ENCODE measurements around the gene RICTOR. TPM values are rescaled to one million over a fixed set of nuclear protein-coding genes. Genes with fewer than 3 reads are reported as not detected.

RICTOR gene
- total RNA-seq, 1 donor from 2014 or later, result 51.1 TPM

DNA sequence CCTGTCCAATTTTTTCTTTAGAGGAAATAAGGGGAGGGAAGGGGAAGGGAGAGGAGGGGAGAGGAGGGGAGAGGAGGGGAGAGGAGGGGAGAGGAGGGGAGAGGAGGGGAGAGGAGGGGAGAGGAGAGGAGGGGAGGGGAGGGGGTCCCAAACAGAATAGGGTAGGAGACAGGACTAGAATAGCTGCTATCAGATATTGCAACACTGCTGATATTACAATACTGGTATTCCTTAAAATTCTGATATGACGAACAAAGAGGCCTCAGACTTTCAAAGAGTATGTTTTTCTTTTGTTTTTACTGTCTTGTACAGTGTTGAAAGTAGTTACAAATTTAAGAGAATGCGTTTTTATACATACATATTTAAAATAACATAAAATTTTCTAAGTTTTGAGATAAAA, 67.5 kb downstream of the RICTOR start:
- no peaks in the 10 kb centered on the region for H3K4me1 ChIP-seq
- intact Hi-C loops (cut with DNase I), result no loop called here
- DNase-seq (no peak), ATAC-seq (no peak)
- H3K27ac ChIP-seq, result no peak overlapping the region
- H3K36me3 ChIP-seq, result peaks cover 2% of the 10 kb centered on the region
- TF ChIP-seq, protein P1, sequence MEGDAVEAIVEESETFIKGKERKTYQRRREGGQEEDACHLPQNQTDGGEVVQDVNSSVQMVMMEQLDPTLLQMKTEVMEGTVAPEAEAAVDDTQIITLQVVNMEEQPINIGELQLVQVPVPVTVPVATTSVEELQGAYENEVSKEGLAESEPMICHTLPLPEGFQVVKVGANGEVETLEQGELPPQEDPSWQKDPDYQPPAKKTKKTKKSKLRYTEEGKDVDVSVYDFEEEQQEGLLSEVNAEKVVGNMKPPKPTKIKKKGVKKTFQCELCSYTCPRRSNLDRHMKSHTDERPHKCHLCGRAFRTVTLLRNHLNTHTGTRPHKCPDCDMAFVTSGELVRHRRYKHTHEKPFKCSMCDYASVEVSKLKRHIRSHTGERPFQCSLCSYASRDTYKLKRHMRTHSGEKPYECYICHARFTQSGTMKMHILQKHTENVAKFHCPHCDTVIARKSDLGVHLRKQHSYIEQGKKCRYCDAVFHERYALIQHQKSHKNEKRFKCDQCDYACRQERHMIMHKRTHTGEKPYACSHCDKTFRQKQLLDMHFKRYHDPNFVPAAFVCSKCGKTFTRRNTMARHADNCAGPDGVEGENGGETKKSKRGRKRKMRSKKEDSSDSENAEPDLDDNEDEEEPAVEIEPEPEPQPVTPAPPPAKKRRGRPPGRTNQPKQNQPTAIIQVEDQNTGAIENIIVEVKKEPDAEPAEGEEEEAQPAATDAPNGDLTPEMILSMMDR (IDR thresholded peaks at IDR 0.05), result no peak
- H3K4me3 ChIP-seq, result no peak overlapping the region
- H3K27me3 ChIP-seq, result no peaks in the 10 kb centered on the region
- H3K9me3 ChIP-seq, result no peaks in the 10 kb centered on the region

DNA sequence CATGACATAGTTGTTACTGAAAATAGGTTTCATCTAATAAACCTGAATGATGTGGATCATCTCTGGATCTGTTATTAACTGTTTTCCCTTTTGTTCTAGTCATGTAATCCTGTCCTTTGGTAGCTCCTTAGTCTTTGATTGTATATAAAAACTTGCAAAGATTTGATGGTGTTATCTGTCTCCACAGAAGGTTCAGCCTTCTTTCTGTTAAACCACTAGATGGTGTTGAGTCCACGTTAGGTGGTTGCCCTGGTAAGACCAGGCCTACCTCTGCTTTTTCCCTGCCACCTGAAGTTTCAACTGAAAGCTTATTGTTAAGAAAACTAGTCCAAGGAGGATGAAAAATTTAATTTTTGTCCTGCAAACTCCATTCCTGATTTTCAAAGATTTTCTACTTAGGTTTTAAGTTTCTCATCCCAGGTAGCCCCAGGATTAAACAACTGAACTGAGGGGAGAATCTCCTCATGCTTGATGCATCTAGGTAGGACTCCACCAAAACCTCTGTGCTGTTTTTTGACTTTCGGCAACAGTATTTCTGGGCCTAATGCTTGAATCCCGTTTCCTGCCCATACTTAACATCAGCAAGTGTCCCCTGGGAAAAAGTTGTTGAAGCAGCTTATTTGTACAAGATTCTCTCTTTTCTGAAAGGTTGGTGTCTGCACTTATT, 68.5 kb downstream of the RICTOR start:
- no peaks in the 10 kb centered on the region for H3K9me3 ChIP-seq
- DNase-seq, result no peak
- TF ChIP-seq, protein P1 (IDR thresholded peaks at IDR 0.05), result peak; percentile 46
- H3K4me3 ChIP-seq, result no peak overlapping the region
- peaks cover 4% of the 10 kb centered on the region for H3K36me3 ChIP-seq
- no peaks in the 10 kb centered on the region for H3K27me3 ChIP-seq
- peak; percentile 78 for ATAC-seq
- intact Hi-C loops (cut with DNase I), result no loop called here
- no peak overlapping the region for H3K27ac ChIP-seq
- H3K4me1 ChIP-seq, result no peaks in the 10 kb centered on the region

DNA sequence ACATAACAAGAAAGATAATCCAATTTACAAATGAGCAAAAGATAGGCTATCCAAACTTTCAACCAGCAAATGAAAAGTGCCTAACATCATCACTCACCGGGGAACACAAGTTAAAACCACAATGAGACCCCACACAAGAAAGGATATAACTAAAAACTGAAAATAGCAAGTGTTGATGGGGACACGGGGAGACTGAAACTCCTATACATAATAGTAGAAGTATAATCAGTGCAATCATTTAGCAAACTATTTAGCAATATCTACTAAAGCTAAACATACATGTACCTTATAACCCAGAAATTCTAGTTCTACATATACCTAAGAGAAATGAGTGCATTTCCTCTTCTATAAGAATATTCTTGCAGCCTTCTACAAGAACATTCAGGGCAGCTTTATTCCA, 72.5 kb downstream of the RICTOR start:
- Histone ChIP-seq H3K4me1 (no peaks in the 10 kb centered on the region), H3K36me3 (peaks cover 4% of the 10 kb centered on the region), H3K27me3 (no peaks in the 10 kb centered on the region), H3K27ac (no peak overlapping the region), H3K9me3 (no peaks in the 10 kb centered on the region), H3K4me3 (no peak overlapping the region)
- TF ChIP-seq, protein P1 (IDR thresholded peaks at IDR 0.05), result no peak
- intact Hi-C loops (cut with DNase I), result no loop called here
- ATAC-seq (no peak), DNase-seq (no peak)

DNA sequence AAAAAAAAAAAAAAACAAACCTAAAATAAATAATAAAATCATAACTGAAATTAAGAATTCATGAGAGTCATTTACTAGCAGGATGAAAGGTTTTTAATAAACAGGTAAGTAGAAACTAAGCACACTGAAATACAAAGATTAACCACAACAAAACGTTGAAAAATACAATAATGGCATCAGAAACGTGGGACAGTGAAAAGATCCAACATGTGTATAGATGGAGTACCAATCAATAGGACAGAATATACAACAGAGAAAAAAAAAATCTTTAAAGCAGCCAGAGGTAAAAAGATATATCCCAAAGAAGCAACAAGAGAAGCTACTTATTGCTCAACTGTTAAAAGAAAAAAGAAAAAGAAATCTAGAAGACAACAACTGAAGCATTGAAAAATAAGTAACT, 75.2 kb downstream of the RICTOR start:
- no peak overlapping the region for H3K4me3 ChIP-seq
- H3K27me3 ChIP-seq, result no peaks in the 10 kb centered on the region
- TF ChIP-seq, protein P1 (IDR thresholded peaks at IDR 0.05), result no peak
- H3K27ac ChIP-seq, result no peak overlapping the region
- no peaks in the 10 kb centered on the region for H3K9me3 ChIP-seq
- ATAC-seq, result no peak
- H3K36me3 ChIP-seq, result peaks cover 4% of the 10 kb centered on the region
- no peaks in the 10 kb centered on the region for H3K4me1 ChIP-seq
- DNase-seq, result no peak
- intact Hi-C loops (cut with DNase I), result loop anchor here (10.0 kb wide), 1 partner anchor 86 kb away; no protein-coding TSS in a partner anchor

DNA sequence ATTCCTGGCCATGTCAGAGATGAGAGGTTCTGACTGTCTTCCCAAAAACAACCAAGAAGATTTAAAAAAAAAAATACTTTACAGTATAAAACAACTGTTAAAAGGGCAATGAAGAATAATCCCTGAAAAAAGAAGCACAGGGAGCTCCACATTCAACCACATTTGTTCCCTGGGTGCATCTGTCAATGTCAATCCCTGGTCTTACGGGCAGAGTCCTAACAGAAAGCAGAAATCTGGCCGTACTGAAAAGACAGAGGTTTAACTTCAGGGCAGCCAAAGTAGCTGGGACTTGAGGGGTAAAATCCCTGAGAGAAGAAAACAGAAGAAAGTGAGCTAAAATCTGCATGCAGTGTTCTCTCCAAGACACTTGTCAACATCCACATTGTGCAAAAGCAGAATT, 76.6 kb downstream of the RICTOR start:
- Histone ChIP-seq H3K9me3 (no peaks in the 10 kb centered on the region), H3K27me3 (no peaks in the 10 kb centered on the region), H3K4me1 (no peaks in the 10 kb centered on the region), H3K4me3 (no peak overlapping the region), H3K27ac (no peak overlapping the region), H3K36me3 (peaks cover 4% of the 10 kb centered on the region)
- intact Hi-C loops (cut with DNase I), result loop anchor here (10.0 kb wide), 1 partner anchor 87 kb away; no protein-coding TSS in a partner anchor
- TF ChIP-seq, protein P1 (IDR thresholded peaks at IDR 0.05), result no peak
- no peak for ATAC-seq
- DNase-seq, result no peak

Measured in upper lobe of right lung (tissue), 1 donor.